ENCODE results near the gene RAB11FIP5.
A peak's percentile ranks its signal among the peaks of the same experiment; 100 is the strongest.

RAB11FIP5 gene

DNA sequence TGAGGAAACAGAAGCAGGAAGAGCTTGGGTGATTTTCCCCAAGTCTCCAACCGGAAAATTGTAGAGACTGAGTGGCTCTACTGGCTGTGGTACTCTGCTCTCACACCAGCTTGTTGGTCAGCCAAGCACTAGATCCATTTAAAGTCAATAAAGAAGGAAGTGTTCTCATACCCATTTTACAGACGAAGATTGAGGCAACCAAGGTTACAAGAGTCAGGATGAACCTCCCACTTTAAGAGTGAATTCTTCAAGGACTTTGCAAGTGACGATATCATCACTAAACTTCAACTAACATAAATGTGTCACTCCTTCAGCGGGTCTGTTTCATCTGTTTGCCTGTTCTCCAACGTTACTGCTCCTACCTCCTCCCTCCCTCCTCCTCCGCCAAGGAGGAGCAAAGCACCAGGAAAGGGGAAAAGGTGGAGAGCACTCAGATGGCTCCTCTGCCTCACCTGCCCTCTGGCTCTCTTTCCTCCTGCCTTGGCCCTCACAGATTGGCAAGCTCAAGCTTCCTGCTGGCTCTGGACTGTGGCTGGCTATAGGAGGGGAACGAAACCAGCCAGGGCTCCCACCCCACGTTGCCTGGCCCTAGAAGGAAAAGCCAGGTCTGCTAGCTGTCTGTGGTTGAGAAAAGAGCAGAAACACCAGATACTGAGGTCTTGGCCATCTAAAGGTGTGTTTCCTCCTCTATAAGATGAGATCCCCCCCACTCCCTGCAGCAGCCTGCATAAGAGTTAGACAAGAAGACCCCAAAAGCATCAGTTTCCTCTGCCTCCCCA is 3.6 kb upstream of the RAB11FIP5 start:
- FAIRE-seq, result no peak
- DNase-seq (ENCODE audit: insufficient read length, low spot score), result no peak
- no peak for TF ChIP-seq POLR2A (IDR thresholded peaks at IDR 0.05; ENCODE audit: low read depth, low read length)

DNA sequence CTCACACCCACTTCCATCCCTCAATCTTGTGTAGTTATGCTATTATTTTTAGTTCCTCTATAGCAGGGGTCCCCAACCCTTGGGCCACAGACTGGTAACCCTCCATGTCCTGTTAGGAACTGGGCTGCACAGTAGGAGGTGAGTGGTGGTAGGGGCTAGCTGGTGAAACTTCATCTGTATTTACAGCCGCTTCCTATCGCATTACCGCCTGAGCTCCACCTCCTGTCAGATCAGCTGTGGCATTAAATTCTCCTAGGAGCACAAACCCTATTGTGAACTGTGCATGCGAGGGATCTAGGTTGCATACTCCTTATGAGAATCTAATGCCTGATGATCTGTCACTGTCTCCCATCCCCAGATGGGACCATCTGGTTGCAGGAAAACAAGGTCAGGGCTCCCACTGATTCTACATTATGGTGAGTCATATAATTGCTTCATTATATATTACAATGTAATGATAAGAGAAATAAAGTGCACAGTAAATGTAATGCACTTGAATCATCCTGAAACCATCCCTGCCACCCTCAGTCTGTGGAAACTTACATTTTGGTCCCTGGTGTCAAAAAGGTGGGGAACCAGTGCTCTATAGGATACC is 1.6 kb upstream of the RAB11FIP5 start:
- FAIRE-seq (no peak), DNase-seq (ENCODE audit: insufficient read length, low spot score) (no peak)
- TF ChIP-seq POLR2A (IDR thresholded peaks at IDR 0.05; ENCODE audit: low read depth, low read length), result no peak

DNA sequence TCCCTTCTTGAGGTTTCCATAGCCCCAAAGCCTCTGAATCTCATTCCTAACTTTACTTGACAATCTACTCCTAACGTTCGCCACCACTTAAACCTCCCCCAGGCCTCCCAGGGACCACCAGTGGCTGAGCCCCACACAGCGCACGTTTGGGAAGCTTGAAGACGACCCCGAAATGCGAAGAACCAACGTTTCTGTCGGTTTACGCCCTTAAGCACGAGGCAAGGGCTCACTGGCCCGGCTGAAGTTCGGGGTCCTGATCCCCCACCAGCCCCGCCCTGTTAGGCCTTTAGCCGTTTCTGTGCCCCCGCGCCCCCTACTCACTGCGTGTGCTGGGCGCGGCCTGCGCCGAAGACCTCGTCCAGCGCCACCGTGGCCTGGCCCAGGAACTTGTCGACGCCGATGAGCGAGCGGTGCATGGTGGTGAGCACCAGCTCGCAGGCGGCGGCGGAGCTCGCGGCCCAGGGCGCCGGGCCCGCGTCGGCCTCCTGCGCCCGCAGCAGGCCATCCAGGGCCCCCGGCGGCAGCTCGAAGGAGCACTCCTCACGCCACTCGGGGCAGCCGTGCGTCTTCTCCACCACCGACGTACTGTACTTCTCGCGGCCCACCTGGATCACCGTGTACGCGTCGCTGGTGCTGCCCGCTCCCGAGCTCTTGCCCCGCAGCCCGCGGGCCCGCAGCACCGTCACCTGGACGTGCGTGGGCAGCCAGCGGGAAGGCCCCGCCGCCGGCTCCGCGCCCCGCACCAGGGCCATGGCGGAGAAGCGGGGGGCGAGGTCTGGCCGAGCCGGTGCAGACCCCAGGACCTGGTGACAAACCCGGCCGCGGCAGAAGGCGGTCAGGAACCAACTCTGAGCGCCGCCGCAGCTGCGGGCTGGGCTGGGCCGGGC is 479 bp downstream of the RAB11FIP5 start:
- no peak for FAIRE-seq
- TF ChIP-seq POLR2A (IDR thresholded peaks at IDR 0.05; ENCODE audit: low read depth, low read length), result peak; percentile 50; the same call in 1 of the 2 replicates

DNA sequence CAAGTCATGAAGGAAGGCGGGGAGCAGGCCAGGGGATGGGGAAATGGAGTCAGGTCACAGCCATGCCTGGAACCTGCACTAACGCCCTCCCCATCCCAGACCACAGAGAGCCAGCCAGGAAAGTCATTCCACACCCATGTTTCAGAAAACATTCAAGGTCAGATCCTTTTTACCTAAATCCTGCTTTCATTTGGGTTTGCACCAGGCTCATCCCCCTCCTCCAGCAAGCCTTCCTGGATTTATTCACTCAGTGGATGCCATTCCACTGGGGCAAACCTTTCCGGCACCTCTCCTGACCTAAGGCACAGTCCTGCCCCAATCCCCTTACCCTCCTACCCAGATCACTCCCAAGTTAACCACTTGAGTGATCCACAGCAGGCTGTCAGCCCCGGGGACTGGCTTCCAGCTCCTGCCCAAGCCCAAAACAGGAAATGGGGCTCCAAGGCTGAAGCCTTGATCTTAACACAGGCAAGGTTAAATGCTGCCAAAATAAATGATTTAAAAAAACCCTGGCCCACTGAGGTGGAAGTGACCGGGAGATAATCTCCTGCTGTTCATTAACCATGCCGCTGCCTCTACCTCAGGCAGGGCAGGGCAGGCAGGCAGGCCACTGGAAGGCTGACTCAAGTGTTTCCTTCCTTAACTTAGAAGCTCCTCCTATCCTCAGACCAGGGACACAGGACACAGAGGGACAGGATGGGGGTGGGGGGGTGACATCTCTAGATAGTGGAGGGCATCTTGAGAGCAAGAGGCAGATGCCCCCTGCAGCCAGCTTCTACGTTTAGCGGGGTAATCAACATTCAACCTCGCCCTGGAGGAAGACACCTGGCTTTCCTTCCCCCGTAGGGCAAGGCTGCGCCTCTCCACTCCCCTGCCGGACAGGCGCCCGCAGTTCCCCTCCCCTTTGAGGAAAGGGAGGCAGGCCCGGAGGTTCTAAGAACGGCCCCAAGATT is 1.4 kb downstream of the RAB11FIP5 start:
- no peak for FAIRE-seq
- TF ChIP-seq POLR2A (IDR thresholded peaks at IDR 0.05; ENCODE audit: low read depth, low read length), result 0 out of 2 replicates have a peak, but pooled peaks have one; percentile 23
- peak; percentile 62 for DNase-seq (ENCODE audit: insufficient read length, low spot score)

More for the DNA sequence above, 479 bp downstream of the RAB11FIP5 start:
- no peak for DNase-seq (ENCODE audit: insufficient read length, low spot score)

DNA sequence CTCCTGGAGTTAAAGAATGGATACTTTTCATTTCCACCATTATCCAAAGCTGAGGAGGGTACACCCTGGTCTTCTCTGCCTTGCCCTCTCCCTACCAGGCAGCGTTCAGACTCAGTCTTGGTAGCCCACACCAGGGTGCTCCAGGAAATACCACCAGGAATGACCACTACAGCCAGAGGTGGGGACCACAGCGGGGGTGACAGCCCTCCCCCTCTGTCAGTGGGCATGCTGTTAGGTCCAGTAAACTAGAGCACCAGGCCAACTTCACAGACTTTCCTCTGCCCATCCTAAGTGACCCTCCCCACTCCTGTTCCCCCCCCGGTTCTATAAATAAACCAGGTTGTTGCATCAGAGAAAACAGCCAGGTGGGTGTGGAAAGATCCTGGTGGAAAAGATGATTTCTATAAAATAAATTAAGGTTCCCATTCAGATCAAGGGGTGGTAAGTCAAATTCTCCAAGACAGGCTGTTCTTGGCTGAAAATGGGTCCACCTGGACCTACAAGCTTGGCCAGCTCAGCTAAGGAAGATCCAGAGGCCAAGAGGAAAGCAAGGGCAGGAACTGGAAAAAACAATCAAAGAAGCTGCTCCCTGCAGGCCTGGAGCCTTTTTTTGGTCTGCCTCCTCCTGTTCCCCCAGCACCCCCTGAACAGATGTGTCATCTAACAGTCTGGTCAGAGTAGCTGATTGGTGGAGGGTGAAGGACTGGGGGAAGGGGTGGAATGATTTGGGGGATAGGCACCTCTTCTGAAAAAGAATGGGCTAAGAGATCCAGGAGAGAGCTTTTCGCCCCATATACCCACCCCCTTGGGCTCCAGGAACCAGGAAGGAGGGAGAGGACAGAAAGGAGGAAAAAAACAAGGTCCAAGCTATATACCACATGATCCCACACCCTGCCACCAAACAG is 2.3 kb downstream of the RAB11FIP5 start:
- FAIRE-seq, result peak; percentile 11
- DNase-seq (ENCODE audit: insufficient read length, low spot score), result no peak
- no peak for TF ChIP-seq POLR2A (IDR thresholded peaks at IDR 0.05; ENCODE audit: low read depth, low read length)

DNA sequence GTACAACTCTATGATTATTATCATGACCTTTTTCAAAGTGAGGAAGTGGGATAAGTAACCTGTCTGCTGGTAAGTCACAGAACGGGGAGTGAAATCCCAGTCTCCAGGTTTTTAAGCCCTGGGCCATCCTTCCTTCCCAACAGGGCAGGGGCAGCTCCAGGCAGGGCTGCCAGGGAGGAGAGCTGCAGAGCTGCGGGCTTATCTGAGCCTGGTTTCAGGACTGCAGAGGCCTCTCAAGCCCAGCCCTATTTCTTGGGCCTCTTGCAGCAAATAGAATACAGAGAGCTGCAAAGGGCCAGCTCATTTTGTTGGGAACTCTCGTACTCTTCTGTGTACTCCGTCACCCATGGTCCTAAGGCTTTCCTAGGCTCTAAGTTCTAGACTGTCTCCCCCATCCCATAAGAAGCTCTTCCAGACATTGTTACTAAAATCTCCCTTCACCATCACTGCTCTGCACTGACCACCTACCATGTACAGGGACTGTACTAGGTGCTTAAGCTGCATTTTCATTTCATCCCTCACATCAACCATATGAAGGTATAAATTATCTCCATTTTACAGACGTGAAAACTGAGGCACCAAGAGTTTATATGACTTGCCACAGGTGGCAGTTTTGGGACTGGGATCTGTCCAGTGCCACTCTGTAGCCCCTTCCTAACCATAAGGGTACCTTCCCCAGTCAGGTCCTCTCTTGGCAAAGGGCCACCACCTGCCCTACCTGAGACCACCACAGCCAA is 3.1 kb downstream of the RAB11FIP5 start:
- DNase-seq (ENCODE audit: insufficient read length, low spot score) (no peak), FAIRE-seq (no peak)
- TF ChIP-seq POLR2A (IDR thresholded peaks at IDR 0.05; ENCODE audit: low read depth, low read length), result no peak

DNA sequence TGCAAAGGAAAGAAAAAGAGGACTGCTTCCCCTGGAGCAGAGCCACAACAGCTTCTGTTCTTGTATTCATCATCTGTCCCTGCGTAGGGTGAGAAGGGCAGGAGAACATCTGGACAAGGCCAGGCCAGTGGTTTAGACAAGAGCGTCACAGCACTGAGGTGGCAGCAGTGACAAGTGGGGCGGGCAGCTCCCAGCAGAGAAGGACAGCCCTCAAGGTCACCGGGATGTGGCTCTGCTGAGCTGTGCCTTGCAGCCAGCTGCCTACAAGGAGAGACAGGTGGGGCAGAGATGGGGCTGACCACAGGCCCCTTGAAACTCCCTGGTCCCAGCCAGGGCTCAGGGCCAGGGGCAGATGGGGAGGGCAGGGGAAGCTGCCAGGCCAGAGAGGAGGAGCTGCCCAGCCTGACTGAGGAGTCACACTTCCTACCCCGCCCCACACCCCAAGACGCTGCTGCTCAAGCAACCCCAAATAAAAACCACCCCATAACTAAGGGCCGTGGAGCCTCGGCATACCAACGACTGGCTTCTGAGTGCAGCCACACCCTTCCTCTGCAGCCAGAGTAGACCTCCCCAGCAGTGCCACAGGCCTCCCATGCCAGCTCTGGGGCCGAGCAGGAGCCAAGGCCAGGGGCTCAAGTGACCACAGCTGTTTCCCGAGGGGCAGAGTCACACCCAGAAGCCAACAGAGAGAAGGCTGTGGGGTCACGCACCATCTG is 5.4 kb downstream of the RAB11FIP5 start:
- DNase-seq (ENCODE audit: insufficient read length, low spot score) (peak; percentile 83), FAIRE-seq (no peak)
- TF ChIP-seq POLR2A (IDR thresholded peaks at IDR 0.05; ENCODE audit: low read depth, low read length), result no peak

DNA sequence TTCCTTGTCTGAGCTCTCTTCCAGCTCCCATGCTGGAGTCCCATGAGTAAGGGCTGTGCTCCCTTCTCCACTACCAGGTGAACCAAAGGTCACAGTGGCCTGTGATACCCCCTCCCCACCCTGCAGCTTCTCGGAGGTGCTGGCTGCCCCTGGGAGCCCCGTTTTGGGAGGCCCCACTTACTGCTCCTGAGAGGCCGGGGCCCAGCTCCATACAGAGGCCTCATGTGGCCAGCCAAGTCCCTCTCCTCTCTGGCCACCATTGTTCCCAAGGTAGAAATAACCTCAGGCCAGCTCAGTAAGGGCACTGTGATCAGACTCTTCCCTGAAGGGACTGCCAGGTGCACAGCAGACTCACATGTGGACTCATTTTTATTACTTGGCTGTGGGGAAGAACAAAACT is 6.0 kb downstream of the RAB11FIP5 start:
- DNase-seq (ENCODE audit: insufficient read length, low spot score) (no peak), FAIRE-seq (no peak)
- TF ChIP-seq POLR2A (IDR thresholded peaks at IDR 0.05; ENCODE audit: low read depth, low read length), result no peak

DNA sequence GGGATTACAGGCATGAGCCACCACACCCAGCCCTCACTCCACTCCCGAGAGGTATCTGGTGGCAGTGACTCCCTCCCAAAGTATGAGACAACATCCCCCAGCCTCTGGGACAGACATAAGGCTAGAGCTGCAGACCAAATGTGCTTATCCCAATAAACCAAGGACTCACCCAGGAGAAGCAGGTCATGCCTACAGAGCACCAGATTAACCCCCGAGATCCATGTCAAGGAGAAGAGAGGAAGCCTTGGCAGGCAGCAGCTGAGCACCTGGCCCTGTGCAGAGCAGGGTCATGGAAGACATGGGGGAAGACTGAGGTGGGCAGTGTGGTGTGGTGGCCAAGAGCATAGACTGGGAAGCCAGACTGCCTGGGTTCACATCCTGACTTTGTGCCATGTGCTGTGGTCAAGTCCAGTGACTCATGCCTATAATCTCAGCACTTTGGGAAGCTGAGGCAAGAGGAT is 7.2 kb downstream of the RAB11FIP5 start:
- no peak for FAIRE-seq
- TF ChIP-seq POLR2A (IDR thresholded peaks at IDR 0.05; ENCODE audit: low read depth, low read length), result no peak
- DNase-seq (ENCODE audit: insufficient read length, low spot score), result no peak

DNA sequence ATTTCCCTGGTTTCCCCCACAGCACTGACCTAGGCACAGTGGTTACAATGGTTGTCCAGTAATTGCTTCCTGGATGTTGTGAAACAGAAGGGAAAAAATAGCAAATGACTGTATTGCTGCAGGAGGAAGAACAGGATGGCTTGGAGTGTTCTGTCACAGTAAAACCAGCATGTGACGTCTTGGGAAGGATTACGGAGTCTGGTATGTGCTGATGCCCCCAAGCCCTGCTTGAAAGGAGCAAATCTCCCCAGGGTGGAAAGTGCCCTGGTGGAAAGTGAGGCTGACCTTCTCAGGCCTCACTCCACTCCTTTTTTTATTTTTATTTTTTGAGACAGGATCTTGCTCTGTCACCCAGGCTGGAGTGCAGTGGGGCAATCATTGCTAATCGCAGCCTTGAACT is 7.8 kb downstream of the RAB11FIP5 start:
- TF ChIP-seq POLR2A (IDR thresholded peaks at IDR 0.05; ENCODE audit: low read depth, low read length), result no peak
- no peak for FAIRE-seq
- DNase-seq (ENCODE audit: insufficient read length, low spot score), result no peak

DNA sequence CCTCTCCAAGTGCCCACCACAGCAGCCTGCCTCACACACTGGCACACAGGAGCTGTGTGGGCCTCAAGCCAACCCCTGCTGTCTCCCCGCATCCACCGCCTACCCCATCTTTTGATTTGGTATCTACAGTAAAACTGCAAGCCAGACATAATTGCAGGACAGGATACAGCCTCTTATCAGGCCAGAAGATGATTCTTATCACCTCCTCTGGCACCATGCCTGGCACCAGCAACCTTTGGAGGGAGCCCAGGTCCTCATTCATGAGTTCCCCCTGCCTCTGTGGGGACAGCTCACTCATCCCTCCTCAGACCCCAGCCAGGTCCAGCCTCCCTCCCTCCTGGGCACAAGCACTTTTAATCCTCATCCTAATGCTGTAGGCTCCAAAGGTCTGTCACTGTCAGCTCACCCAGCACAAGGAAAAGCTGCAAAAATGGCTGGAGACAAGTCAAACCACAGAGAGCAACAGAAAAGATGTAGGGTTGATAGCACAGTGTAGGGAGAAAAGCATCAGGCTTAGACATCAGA is 9.7 kb downstream of the RAB11FIP5 start:
- FAIRE-seq, result no peak
- no peak for TF ChIP-seq POLR2A (IDR thresholded peaks at IDR 0.05; ENCODE audit: low read depth, low read length)
- no peak for DNase-seq (ENCODE audit: insufficient read length, low spot score)
